HG02840 (cell line): Measurements from ENCODE around the gene ZNF592.

Experiments used
- ATAC-seq: cut with Tn5 transposase; IDR thresholded peaks from one replicate; pipeline ENCODE4 v1.9.1; 2021; ENCODE audit warnings: mild to moderate bottlenecking, moderate library complexity, moderate number of reproducible peaks; ENCODE audit not compliant: unreplicated experiment, low FRiP score

The ZNF592 gene

GRCh38 chr15:84823282-84823878, 75.0 kb downstream of the ZNF592 start:
- ATAC-seq: no peak

- ATAC-seq: no peak
Measured at GRCh38 chr15:84824260-84825007, 76.0 kb downstream of the ZNF592 start.

- no peak for ATAC-seq
Measured at GRCh38 chr15:84826369-84826823, 78.0 kb downstream of the ZNF592 start.

GRCh38 chr15:84827246-84827645, 78.9 kb downstream of the ZNF592 start:
- no peak for ATAC-seq

- no peak for ATAC-seq
Measured at GRCh38 chr15:84828086-84828908, 79.9 kb downstream of the ZNF592 start.

GRCh38 chr15:84829428-84829827, 81.0 kb downstream of the ZNF592 start:
- ATAC-seq: no peak

GRCh38 chr15:84830036-84830435, 81.6 kb downstream of the ZNF592 start:
- ATAC-seq: no peak

GRCh38 chr15:84831028-84831427, 82.6 kb downstream of the ZNF592 start:
- no peak for ATAC-seq

- ATAC-seq: no peak
Measured at GRCh38 chr15:84831613-84832012, 83.2 kb downstream of the ZNF592 start.

- no peak for ATAC-seq
Measured at GRCh38 chr15:84832448-84833040, 84.2 kb downstream of the ZNF592 start.

GRCh38 chr15:84833447-84834228, 85.2 kb downstream of the ZNF592 start:
- ATAC-seq: no peak

GRCh38 chr15:84834229-84834955, 86.0 kb downstream of the ZNF592 start:
- ATAC-seq: no peak

GRCh38 chr15:84834969-84835368, 86.6 kb downstream of the ZNF592 start:
- no peak for ATAC-seq

- no peak for ATAC-seq
Measured at GRCh38 chr15:84835661-84836337, 87.4 kb downstream of the ZNF592 start.

GRCh38 chr15:84836844-84837243, 88.5 kb downstream of the ZNF592 start:
- ATAC-seq: no peak

- no peak for ATAC-seq
Measured at GRCh38 chr15:84839714-84840113, 91.3 kb downstream of the ZNF592 start.

GRCh38 chr15:84840255-84840654, 91.9 kb downstream of the ZNF592 start:
- ATAC-seq: no peak

- no peak for ATAC-seq
Measured at GRCh38 chr15:84840741-84841429, 92.5 kb downstream of the ZNF592 start.
